ENCODE data around the gene FARSA.

- TF ChIP-seq GATA2 (IDR thresholded peaks at IDR 0.05; ENCODE audit: low read depth, low read length) (no peak), GATA3 (IDR thresholded peaks at IDR 0.05; ENCODE audit: low read depth, low read length) (no peak)
These were observed 26.3 kb downstream of the FARSA start for GRCh38 chr19:12907166-12907565.

Data from SH-SY5Y (cell line).